ENCODE results near the gene C2CD2. TPM values are rescaled to one million over a fixed set of nuclear protein-coding genes. Genes with fewer than 3 reads are reported as not detected.
A peak's percentile ranks its signal among the peaks of the same experiment; 100 is the strongest.

C2CD2 gene
- total RNA-seq, 1 donor from 2014 or later, result 9.4 TPM

DNA sequence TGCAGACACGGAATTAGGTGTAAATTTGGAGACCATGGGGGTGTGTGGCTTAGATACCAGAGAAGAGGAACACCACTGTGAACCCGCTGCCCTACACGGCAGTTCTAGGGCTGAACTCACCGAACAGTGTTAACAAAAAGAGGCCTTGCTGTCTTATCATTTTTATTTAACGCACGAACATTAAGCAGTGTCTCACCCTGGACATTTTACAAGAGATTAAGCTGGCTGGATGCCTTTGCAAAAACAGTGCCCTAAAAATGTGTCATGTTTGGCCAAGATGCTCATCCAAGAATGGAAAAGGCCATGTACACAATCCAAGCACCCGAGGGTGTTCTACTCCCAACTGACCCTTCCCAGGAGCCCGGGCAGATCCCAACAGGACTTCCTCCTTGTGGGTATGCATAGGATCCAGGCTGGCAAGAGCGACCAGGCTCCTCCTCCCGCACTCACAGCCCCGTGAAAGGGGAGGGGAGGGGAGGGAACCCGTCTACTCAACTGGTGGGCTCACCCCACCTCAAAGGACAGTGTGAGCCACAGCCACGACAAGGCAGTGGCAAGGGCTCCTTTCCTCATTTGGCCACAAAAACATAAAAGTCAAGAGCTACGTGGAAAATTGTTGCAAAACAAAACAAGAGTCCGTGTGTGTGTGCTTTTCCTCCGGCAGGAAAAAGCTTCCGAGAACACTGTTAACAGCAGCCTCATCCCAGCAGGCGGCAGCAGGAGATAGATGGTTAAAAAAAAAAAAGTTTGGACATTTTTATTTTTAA, 20.3 kb downstream of the C2CD2 start:
- no peak for DNase-seq (ENCODE audit: low read depth)

GRCh38 chr21:41932576-41933312, 21.1 kb downstream of the C2CD2 start:
- peak; percentile 63 for DNase-seq (ENCODE audit: low read depth)

DNA sequence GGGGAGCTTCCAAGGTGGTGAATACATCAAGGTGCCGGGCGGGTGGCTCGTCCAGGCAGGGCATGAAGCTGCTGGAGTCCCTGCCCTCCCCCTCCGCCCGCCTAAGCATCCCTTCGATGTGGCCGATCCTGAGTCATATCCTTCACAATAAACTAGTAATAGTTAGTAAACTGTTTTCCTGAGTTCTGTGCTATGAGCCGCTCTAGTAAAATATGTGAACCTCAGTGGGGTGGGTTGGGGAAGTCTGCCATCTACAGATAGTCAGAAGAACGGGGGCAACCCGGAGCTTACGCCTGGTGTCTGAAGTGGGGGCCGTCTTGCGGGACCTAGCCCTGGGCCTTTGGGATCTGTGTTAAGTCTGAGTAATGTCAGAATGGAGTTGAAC, 21.6 kb downstream of the C2CD2 start:
- peak; percentile 35 for DNase-seq (ENCODE audit: low read depth)

DNA sequence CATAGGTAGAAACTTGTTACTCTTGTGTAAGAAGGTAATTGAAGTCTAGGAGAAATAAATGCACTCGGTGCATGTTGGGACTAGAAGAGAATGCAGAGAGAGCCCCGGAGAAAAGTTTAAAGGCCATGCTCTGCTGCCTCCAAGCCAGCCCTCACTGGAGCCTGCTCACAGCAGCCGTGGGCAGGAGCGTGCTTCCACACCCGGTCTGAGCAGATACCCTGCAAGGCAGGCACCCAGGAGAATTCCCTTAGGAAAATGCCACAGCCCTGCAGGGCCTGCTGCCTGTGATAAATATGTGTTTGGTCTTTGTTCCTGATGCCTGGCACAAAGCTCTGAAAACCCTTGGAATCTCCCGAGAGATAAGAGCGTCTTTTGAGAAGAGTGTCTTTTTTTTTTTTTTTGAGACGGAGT, 22.8 kb downstream of the C2CD2 start:
- no peak for DNase-seq (ENCODE audit: low read depth)

- DNase-seq (ENCODE audit: low read depth), result no peak
These were observed 24.6 kb downstream of the C2CD2 start for GRCh38 chr21:41929248-41929647.

- DNase-seq (ENCODE audit: low read depth), result no peak
These were observed 25.1 kb downstream of the C2CD2 start for GRCh38 chr21:41928621-41929220.

- DNase-seq (ENCODE audit: low read depth), result no peak
These were observed 25.9 kb downstream of the C2CD2 start for GRCh38 chr21:41927727-41928409.

DNA sequence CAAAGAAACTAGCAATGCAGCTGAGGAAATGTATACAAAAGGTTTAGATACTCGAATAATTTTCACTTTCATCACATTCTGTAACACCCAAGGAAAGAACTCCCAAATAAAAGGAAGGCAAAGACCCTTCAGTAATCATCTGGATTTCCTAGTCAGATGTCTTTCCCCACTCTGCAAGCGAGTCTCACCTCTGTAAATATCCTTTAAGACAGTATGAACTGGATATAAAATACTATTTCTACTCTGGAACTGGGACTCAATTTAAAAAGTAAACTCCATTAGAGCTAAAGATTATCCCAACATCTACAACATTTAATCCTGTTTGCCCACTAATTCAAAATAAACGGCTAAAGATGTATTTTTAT, 27.0 kb downstream of the C2CD2 start:
- no peak for DNase-seq (ENCODE audit: low read depth)

- peak; percentile 55 for DNase-seq (ENCODE audit: low read depth)
These were observed 27.6 kb downstream of the C2CD2 start for GRCh38 chr21:41926117-41926806.

DNA sequence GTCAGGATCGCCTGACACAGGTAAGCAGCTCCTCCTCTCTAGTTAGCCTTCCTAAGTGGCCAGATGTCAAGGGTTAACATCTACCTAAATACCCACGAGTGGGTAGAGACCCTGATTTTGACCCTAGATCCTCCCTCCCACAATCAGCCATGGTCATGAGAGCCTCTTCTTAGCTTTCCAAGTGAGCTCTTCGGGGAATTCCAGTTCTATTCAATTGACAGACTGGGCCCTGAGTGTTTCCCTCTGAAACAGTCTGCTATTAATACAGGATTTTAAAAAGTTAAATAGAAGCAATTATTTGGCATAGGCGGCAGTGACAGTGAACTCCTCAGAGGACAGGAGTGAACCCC, 28.1 kb downstream of the C2CD2 start:
- no peak for DNase-seq (ENCODE audit: low read depth)

- DNase-seq (ENCODE audit: low read depth), result no peak
These were observed 29.5 kb downstream of the C2CD2 start for GRCh38 chr21:41924368-41924754.

DNA sequence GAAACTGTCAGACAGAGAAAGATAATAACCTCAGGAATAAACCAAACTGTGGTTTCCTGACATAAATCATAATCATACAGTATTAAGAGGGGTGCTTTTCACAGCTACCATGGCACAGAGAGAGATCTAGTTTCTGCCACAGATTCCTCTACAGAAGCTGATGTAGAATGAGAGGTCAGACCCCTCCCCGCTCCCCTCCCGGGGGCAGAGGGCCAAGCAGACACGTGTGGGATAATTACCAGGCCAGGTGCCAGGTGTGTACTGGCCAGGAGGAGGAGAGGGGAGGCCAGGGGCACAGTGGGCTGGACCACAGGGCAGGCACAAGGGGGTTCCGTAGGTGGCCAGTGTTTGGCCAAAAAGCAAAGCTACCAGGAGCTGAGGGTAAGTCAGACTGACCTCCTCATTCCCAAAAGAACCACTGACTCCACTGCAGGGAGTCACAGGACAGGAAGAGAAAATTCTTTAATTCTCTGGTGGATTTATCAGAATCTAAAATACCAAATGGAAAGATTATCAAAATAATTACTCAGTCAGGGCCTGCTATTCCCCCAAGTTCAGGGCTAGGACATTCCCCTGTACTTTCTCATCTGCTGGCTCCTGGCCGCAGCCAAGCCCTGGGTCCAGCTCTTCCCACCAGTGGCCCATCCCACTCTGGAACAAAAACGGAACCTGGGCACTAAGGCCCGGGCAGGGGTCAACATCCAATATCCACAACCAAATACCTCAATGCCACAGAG, 30.0 kb downstream of the C2CD2 start:
- DNase-seq (ENCODE audit: low read depth), result peak; percentile 42

GRCh38 chr21:41923186-41923585, 30.6 kb downstream of the C2CD2 start:
- no peak for DNase-seq (ENCODE audit: low read depth)

- DNase-seq (ENCODE audit: low read depth), result no peak
These were observed 32.8 kb downstream of the C2CD2 start for GRCh38 chr21:41921021-41921420.

- DNase-seq (ENCODE audit: low read depth), result no peak
These were observed 33.3 kb downstream of the C2CD2 start for GRCh38 chr21:41920476-41920875.

DNA sequence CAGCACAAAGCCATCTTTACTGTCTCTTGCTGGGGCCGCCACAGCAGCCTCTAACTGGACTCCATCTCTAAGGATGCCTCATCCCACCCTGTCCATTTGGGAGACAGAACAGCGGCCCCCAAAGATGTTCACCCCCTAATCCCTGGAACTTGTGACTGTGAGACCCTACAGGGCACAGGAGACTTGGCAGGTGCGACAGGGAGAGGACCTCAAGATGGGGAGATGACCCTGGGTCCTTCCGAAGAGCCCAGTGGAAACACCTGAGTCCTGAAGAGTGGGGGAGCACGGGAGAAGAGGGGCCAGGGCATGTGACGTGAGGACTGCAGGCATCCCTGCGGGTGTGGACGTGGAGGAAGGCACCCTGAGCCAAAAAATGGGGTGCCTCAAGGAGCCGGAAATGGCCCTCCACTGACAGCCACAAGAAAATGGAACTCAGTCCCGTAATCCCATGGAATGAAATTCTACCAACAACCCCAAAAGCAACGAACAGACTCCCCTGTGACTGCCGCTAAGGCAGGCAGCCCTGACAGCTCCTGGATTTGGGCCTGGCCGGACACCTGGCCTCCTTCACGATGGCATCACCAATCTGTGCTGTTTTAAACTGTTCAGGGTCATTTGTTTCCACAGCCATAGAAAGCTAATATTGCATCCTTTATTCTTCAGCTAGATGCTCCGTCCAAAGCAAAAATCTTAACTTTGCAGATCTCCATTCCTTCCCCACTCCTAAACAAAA, 34.0 kb downstream of the C2CD2 start:
- DNase-seq (ENCODE audit: low read depth), result no peak

DNA sequence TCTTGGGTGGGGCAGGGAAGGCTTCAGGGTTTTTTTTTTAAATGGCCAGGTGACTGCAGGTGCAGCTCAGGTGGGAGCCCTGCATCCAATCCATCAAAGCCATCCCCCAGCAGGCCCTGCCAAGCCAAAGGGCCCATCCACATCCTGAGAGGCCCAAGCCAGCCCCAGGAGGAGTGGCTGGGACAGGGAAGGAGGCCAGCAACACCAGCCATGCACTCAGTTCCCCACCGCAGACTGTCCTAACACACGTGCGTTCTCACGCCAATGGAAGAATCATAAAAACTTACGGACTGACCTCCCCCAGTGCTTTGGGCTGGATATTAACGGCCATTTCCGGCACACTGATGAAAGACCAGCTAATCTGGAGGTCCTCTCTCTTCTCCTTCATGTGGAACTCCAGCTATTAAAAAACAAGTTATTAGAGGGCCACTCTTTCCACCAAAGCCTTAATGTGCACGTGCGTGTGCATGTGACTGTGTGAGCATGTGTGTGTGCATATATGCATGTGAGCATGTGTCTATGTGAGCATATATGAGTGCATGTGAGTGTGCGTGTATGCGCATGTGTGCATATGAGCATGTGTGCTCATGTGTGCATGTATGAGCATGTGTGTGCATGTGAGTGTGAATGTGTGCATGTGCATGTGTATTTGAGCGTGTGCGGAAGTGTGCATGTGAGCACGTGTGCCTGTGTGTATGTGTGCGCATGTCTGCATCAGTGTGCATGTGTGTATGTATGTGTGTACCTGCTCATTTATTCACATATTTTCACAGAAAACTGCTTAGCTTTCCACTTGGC, 35.1 kb downstream of the C2CD2 start:
- DNase-seq (ENCODE audit: low read depth), result no peak

GRCh38 chr21:41917531-41917930, 36.3 kb downstream of the C2CD2 start:
- no peak for DNase-seq (ENCODE audit: low read depth)

DNA sequence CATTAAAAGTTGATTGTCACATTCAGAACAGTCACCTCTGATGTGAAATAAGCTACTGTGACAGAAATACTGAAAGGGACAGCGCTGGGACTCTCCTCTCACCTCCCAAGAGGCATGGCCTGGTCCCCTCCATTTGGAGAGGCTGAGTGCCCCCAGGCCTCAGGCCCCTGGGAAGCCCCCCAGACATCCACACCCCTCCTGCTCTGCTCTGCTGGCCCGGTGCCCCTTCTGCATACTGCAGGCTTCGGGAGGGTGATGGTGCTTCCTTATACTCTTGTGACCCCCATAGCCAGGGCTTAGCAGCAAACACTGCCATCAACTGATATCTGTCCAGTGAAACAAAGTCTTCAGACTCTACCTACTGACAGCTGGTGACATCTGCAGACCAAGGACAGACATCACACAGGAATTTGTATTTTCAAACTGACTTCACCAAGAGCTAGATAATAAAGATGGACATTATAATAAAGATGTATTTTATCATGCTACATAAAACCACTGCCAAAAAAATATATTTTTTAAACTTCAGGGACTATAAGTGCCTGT, 36.9 kb downstream of the C2CD2 start:
- no peak for DNase-seq (ENCODE audit: low read depth)

Measured in myocyte (in vitro differentiated cells).